B cell (primary cell): ENCODE results near the gene FGFR1OP2.

ENCODE experiments used
- CTCF ChIP-seq: fragments of 200-600 bp; IDR thresholded peaks from one replicate; pipeline ENCODE4 v1.8.0; 2022; ENCODE audit warnings: antibody characterized with exemption, mild to moderate bottlenecking
- EZH2 ChIP-seq: IDR thresholded peaks from 2 replicates; pipeline ENCODE4 v1.6.1; 2012; ENCODE audit warnings: borderline replicate concordance, low read depth, mild to moderate bottlenecking, moderate library complexity, low read length; ENCODE audit not compliant: insufficient read depth, poor library complexity, severe bottlenecking

- no peak for TF ChIP-seq CTCF
- TF ChIP-seq EZH2 = no peak
Observed at GRCh38 chr12:26978801-26979200, 40.5 kb downstream of the FGFR1OP2 start.
